AG09319 (cell line): Measurements from ENCODE around the gene TPSB2.
"Not testable (repeated sequence)": the region's sequence is repeated elsewhere in the genome, so short reads cannot be mapped to it uniquely, and the experiment has no call there.

Experiments used
- DNase-seq: peaks from one replicate; pipeline ENCODE4 v3.0.0-alpha.2; 2010; ENCODE audit warnings: low read depth; ENCODE audit errors: extremely low read depth
- CTCF ChIP-seq: IDR thresholded peaks from 2 replicates; pipeline ENCODE4 v1.5.1; 2011; ENCODE audit warnings: low read depth, mild to moderate bottlenecking, inconsistent platforms, low read length, moderate library complexity

TPSB2 gene

GRCh38 chr16:1188432-1189189 lies 41.4 kb downstream of the TPSB2 start:
- no peak for DNase-seq
- TF ChIP-seq CTCF, result no peak

- not testable (repeated sequence) for DNase-seq
Observed at GRCh38 chr16:1185460-1186207, 44.4 kb downstream of the TPSB2 start.

GRCh38 chr16:1184980-1185379 lies 45.0 kb downstream of the TPSB2 start:
- no peak for TF ChIP-seq CTCF
- DNase-seq, result no peak

GRCh38 chr16:1184156-1184868 lies 45.7 kb downstream of the TPSB2 start:
- TF ChIP-seq CTCF, result no peak
- no peak for DNase-seq

- DNase-seq, result no peak
- TF ChIP-seq CTCF, result no peak
Observed at GRCh38 chr16:1182950-1183907, 46.8 kb downstream of the TPSB2 start.

GRCh38 chr16:1182316-1182671 lies 47.7 kb downstream of the TPSB2 start:
- DNase-seq, result no peak
- TF ChIP-seq CTCF, result no peak
